DMS153 (cell line): ENCODE results near the gene PHRF1.
A peak's percentile ranks its signal among the peaks of the same experiment; 100 is the strongest.

Experiments used
- DNase-seq: peaks from one replicate; lab custom pipeline; 2025; lab: John Stamatoyannopoulos, UW

The PHRF1 gene

DNA sequence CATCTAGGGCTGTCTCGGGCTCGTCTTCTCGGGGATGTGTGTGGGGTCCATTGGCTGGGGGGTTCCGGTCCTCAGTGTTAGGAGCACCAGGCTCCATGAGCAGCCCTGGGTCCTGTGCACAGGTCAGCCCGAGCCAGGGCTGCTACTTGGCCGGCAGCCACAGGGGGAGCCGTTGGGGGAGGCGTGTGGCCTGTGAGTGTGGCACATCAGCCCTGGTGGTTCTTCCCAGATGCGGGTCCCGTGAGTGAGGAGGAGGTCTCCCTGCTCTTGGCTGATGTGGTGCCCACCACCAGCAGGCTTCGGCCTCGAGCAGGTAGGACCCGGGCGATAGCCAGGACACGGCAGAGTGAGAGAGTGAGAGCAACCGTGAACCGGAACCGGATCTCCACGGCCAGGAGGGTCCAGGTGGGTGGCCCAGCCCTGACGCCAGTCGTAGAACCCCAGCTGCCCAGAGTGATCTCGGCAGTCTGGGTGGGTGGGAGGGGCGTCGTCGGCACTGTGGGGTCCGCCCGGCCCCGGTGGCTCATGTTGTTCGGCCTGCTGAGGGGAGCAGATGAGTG lies 21.0 kb downstream of the PHRF1 start:
- no peak for DNase-seq

GRCh38 chr11:598005-598680 lies 21.9 kb downstream of the PHRF1 start:
- no peak for DNase-seq

- no peak for DNase-seq
Measured at GRCh38 chr11:601573-602245, 25.4 kb downstream of the PHRF1 start.

DNA sequence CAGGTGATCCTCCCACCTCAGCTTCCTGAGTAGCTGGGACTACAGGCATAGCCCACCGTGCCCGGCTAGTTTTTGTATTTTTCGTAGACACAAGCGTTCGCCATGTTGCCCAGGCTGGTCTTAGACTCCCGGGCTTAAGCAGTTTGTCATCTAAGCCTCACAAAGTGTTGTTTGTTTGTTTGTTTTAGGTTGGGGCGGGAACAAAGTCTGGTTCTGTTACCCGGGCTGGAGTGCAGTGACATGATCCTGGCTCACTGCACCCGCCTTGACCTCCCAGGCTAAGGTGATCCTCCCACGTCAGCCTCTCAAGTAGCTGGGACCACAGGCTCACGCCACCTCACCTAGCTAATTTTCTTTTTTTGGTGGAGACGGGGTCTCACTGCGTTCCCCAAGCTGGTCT lies 26.9 kb downstream of the PHRF1 start:
- no peak for DNase-seq

GRCh38 chr11:605286-606129 lies 29.2 kb downstream of the PHRF1 start:
- DNase-seq: no peak

DNA sequence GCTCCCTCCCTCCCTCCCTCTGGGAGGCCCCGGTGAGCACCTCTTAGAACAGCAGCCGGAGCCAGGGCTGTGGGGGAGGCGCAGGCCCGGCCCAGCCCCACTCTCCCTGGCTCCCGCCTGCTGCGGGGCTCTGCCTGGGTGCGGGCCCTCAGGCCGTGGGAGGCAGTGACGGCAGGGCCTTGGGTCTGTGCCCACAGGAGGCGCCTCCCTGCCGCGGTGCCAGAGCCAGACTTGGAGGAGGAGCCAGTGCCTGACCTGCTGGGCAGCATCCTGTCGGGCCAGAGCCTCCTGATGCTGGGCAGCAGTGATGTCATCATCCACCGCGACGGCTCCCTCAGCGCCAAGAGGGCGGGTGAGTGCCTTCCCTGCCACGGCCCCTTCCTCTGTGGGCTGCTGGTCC lies 30.0 kb downstream of the PHRF1 start:
- DNase-seq: peak; percentile 18

DNA sequence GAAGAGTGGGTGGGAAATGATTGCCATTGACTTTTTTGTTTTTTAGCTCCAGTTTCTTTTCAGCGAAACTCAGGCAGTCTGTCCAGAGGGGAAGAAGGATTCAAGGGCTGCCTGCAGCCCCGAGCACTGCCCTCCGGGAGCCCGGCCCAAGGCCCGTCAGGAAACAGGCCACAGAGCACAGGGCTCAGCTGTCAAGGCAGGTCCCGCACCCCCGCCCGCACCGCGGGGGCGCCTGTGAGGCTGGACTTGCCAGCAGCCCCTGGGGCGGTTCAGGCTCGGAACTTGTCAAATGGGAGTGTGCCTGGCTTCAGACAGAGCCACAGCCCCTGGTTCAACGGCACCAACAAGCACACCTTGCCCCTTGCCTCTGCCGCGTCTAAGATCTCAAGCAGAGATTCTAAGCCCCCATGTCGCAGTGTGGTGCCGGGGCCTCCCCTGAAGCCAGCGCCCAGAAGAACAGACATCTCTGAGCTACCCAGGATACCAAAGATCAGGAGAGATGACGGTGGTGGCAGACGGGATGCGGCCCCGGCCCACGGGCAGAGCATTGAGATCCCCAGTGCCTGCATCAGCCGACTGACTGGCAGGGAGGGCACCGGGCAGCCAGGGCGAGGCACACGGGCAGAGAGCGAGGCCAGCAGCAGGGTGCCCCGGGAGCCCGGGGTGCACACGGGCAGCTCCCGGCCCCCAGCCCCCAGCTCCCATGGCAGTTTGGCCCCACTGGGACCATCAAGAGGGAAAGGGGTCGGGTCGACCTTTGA lies 30.9 kb downstream of the PHRF1 start:
- no peak for DNase-seq

- no peak for DNase-seq
Measured at GRCh38 chr11:607971-608659, 31.8 kb downstream of the PHRF1 start.

- DNase-seq: no peak
Measured at GRCh38 chr11:608791-609251, 32.6 kb downstream of the PHRF1 start.

DNA sequence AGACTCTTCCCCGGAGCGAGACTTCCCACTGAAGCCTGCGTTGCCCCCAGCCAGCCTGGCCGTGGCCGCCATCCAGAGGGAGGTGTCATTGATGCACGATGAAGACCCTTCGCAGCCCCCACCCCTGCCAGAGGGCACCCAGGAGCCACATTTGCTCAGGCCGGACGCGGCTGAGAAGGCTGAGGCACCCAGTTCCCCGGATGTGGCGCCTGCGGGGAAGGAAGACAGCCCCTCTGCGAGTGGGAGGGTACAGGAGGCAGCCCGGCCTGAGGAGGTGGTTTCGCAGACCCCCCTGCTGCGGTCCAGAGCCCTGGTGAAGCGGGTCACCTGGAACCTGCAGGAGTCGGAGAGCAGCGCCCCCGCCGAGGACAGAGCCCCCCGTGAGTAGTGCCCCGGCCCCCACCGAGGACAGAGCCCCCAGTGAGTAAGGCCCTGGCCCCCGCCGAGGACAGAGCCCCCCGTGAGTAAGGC lies 33.1 kb downstream of the PHRF1 start:
- DNase-seq: no peak

DNA sequence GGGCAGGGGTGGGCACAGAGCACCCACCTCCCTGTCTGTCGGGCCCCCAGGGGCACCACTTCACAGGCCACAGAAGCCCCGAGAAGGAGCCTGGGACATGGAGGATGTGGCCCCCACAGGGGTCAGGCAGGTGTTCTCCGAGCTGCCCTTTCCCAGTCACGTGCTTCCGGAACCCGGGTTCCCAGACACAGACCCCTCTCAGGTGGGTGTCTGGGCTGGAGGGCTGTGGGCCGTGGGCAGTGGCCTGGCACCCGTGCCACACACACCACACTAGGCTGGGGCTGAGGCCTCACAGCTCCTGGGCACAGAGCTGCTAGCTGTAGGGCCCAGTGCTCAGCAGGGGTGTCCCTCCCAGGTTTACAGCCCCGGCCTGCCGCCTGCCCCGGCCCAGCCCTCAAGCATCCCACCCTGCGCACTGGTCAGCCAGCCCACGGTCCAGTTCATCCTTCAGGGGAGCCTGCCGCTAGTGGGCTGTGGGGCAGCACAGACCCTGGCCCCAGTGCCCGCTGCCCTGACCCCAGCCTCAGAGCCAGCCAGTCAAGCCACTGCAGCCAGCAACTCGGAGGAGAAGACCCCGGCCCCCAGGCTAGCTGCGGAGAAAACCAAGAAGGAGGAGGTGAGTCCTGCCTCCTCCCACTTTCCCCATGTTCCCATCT lies 34.0 kb downstream of the PHRF1 start:
- no peak for DNase-seq

- no peak for DNase-seq
Measured at GRCh38 chr11:611001-611996, 35.0 kb downstream of the PHRF1 start.

DNA sequence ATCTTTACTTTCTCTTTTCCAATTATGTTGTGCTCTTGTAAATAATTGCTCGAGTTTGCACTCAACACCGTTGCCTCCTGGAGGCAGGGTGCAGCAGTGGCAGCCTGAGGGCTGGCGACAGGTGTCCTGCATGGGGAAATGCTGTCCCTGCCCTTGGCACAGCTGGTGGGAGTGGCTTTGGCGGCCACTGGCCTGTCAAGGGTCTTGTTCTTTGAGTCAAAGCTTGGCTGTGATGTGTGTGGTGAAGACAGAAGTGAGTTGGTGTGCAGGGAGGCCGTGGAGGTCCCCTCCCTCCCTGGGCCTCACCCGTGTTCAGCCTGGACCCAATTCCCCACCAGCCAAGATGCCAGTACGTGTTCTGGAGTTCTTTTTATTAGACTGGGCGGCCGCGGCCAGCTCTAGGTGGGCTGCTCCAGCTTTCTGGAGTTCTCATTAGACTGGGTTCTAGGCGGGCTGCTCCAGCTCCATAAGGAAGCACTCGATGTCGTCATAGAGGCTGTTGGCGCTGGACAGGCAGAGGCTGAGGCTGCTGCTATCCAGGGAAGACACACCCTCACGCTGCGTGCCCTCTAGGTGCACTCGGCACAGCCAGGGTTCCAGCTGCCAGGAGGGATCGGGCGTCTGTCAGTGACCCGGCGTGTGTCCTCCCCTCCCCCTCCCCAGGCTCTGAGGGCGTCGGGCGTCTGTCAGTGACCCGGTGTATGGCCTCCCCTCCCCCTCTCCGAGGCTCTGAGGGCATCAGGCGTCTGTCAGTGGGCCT lies 36.1 kb downstream of the PHRF1 start:
- no peak for DNase-seq

GRCh38 chr11:612961-613300 lies 36.7 kb downstream of the PHRF1 start:
- DNase-seq: no peak

DNA sequence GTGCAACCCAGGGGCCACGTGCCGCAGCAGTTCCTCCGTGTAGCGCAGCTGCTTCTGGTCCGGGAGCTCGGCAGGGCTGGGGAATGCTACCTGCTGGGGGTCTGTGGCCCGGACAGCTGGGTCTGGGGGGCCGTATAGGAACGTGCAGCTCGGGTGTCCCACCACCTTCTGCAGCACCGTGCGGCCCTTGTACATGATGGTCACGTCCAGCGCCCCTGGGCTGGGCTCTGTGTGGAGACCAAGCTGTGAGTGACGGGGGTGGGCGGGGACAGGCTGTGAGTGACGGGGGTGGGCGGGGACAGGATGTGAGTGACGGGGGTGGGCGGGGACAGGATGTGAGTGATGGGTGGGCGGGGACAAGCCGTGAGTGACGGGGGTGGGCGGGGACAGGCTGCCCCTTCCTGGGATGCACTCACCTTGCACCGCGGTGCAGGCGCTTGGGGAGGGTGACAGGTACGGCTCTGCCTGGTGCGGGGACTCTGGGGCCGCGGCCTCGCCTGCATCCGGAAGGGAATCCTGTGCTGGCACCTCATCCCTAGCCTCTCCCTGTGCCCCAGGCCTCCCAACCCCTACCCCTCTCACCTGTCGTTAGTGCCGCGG lies 37.2 kb downstream of the PHRF1 start:
- DNase-seq: peak; percentile 34

DNA sequence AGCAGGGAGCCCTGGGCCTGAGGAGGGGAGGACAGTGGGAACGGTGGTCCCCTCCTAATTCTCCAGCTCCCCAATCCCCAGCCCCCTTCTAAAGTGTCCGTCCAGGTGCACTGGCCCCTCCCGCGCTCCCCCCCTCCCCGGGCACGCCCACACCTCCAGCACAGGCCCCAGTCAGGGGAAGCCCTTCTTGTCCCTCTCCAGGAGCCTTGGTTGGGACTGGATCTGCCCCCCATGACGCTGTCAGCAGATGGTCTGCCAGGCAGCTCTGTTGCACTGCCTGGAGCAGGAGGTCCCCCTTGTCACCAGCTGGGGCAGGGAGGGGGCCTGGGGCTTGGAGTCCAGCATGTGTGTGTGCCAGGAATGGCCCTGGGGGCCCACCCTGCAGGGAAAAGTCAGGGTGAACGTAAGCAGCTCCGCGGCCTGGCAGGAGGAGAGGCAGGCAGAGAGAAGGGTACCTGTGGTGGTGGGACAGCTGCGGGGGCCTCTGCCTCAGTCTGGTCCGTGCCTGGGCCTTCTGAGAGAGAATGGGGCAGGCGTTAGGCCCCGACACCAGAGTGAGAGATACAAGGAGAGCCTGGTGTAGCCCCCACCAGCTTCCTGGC lies 37.9 kb downstream of the PHRF1 start:
- DNase-seq: no peak

DNA sequence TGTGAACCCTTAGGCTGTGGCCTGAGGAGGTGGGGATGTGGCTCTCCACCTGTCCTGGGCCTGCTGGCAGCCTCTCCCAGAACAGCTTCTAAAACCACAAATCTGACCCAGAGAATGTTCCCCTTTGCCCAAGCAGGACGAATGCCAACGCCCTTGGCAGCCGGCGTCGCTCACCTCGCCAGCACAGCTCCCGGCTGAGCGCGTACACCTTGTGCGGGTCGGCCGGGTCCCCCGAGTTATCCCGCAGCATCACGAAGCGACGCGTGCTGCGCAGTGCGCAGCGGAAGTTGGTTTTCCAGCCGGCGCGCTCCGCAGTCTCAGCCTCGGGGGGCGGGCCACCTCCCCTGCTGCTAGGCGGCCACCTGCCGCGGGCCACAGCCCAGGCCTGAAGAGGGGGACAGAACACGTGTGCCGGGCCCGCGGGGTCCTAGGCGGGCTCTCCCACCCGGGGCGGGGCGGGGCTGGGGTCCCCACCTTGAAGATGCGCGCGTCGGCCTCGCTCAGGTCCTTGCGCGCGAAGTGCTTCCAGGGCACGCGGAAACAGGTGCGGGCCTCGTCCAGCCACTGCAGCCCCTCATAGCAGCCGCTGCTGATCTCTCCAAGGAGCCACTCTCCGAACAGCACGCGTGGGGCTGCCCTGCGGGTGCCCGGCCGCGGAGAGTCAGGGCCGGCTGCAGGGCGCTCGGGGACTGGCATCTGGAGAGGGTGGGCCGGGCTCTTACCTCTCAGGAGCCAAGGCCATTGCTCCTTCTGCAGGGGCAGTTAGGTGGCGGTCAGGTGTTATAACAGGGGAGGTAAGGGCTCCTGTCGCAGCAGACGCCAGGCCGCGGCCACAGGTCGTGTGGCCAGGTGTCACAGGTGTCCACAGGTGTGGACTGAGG lies 38.6 kb downstream of the PHRF1 start:
- no peak for DNase-seq
